ENCODE measurements around the gene SHROOM3. TPM values are rescaled to one million over a fixed set of nuclear protein-coding genes. Genes with fewer than 3 reads are reported as not detected.

SHROOM3 gene
- polyA plus RNA-seq, 3 donors: 31.1 to 35.4 (median 34.9) TPM

DNA sequence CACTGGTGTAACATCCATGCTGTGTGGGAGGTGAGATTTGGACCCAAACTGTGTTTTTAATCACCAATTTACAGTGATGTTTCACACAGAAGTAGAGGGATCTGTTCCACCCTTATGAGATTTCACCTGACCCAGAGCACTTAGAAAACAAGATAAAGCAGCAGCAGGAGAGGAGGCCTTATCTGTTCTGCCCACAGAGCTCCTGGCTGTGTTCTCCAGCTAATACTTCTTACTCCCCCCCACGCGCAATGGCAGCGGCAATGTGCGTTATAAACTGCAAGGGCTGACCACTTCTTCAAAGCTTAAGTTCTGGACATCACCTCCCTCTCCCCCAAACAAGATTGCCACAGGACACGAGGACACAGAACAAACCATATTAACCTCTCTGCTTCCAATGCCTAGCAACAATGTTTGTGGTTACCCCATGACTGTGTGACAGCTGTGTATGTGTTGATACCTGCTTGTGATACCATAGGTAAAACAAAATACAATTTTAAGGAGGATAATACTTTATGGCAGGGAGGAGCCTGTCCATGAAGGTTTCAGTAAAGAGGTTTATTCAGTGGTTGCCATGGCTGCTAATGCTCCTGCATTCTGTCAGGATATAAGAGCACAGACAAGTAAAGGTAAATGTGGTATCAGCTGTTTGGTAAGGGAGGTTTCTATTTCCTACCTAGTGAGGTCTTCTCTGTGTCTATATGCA, 252.9 kb downstream of the SHROOM3 start:
- DNase-seq (ENCODE audit: low read depth in 3 of 3, low spot score in 2 of 3): no peak

GRCh38 chr4:76688619-76689144, 253.7 kb downstream of the SHROOM3 start:
- no peak for DNase-seq (ENCODE audit: low read depth in 3 of 3, low spot score in 2 of 3)

GRCh38 chr4:76689145-76689817, 254.3 kb downstream of the SHROOM3 start:
- no peak for DNase-seq (ENCODE audit: low read depth in 3 of 3, low spot score in 2 of 3)

- DNase-seq (ENCODE audit: low read depth in 3 of 3, low spot score in 2 of 3): no peak
Measured at GRCh38 chr4:76690011-76690905, 255.2 kb downstream of the SHROOM3 start.

DNA sequence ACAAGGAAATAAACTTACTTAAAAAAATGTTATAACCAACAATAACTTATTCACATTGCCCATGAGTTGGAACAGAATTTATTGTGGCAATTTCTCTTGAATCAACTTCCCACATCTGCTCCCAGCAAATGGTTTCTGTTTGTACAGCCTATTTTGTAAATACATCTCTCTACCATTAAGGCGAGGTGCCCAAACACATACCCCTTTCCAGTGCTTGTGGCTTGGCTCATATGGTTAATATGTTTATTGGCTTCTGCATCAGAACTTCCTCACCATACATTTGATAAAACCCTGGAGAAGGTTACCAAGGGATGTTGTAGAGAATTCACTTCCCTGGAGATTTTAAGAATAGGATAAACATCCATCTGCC, 255.9 kb downstream of the SHROOM3 start:
- DNase-seq (ENCODE audit: low read depth in 3 of 3, low spot score in 2 of 3): no peak

- no peak for DNase-seq (ENCODE audit: low read depth in 3 of 3, low spot score in 2 of 3)
Measured at GRCh38 chr4:76691807-76692582, 257.0 kb downstream of the SHROOM3 start.

DNA sequence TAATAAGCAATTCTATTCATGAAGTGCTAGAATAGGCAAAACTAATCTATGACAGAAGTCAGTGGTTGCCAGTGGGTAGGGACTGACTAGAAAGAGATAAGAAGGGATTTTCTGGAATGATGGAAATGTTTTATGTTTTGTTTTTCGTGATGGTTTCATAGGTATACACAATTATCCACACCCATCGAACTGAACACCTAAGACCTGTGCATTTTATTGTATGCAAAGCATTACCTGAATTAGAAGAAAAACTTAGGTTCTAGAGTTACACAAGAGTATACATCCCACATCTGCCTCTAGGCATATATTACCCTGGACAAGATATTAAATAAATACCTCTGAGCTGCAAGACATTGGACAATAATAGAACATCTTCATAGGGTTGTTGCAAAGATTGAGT, 257.7 kb downstream of the SHROOM3 start:
- DNase-seq (ENCODE audit: low read depth in 3 of 3, low spot score in 2 of 3): no peak

DNA sequence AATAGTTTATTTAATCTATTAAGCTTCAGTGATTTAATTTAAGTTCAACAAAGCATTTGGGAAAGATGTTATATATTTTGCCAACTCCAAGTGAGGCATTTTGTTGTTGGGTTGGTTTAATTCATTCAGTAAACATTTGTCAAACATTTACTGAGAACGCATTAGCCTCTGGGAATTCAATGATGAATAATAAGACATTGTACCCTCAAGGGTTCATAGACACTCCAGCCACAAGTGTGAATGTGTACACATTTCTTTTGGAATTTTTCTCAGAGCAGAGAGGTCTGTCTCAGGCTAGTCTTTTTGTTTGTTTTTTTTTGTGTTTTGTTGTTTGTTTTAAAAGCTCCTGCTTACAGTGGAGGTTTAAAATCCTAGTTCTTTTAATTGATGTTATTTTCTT, 259.0 kb downstream of the SHROOM3 start:
- DNase-seq (ENCODE audit: low read depth in 3 of 3, low spot score in 2 of 3): no peak

GRCh38 chr4:76696109-76696508, 261.1 kb downstream of the SHROOM3 start:
- no peak for DNase-seq (ENCODE audit: low read depth in 3 of 3, low spot score in 2 of 3)

DNA sequence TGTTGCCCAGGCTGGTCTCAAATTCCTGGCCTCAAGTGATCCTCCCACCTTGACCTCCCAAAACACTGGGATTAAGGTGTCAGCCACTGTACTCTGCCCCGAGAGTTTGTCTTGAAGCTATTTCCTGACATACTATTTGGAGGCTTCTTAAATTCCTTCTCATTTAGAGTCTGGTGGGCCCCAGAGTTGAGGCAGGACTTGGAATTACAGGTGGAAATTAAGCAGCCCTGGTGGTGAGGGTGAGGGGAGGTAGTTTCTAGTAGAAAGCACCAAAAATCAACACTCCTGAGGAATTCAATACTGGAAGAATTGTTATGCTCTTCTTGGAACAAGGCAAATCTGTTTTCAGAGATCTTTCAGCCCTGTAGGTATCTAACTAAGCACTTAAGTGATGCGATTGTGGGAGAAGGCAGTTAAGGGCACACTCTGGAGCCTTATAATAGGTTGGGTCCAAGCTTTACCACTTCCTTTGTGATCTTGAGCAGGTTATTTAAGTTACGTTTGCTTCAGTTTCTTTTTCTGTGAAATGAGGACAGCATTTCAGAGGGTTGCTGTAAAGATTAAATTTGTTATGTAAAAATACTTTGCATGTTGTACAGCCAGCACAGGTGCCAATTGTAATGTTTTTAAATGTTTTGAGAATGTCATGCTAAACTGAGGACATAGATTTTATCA, 262.2 kb downstream of the SHROOM3 start:
- DNase-seq (ENCODE audit: low read depth in 3 of 3, low spot score in 2 of 3): no peak

GRCh38 chr4:76698141-76698540, 263.1 kb downstream of the SHROOM3 start:
- DNase-seq (ENCODE audit: low read depth in 3 of 3, low spot score in 2 of 3): no peak

DNA sequence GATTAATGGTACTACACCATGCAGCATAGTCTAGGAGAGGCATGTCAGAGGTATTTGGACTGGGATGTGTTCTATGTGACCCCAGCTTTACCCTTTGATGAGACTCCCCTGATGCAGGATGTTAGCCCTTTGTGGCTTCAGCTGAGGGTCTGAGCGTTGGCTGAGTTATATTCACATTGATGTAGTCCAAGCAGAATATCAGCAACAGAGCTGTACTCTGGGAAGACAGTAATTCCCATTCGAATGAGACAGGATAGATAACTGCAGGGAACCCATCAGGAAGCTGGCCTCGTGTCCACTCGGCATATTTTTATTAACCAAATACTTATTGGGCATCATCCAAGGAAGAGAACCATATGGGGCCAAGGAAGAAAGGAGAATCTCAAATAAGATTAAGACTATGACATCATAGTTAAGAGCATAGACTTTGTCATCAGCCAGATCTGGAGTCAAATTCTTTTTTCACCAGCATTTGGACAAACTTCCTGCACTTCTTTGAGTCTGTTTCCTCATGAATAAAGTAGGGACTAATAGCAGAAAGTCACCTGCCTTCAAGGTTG, 264.8 kb downstream of the SHROOM3 start:
- no peak for DNase-seq (ENCODE audit: low read depth in 3 of 3, low spot score in 2 of 3)

DNA sequence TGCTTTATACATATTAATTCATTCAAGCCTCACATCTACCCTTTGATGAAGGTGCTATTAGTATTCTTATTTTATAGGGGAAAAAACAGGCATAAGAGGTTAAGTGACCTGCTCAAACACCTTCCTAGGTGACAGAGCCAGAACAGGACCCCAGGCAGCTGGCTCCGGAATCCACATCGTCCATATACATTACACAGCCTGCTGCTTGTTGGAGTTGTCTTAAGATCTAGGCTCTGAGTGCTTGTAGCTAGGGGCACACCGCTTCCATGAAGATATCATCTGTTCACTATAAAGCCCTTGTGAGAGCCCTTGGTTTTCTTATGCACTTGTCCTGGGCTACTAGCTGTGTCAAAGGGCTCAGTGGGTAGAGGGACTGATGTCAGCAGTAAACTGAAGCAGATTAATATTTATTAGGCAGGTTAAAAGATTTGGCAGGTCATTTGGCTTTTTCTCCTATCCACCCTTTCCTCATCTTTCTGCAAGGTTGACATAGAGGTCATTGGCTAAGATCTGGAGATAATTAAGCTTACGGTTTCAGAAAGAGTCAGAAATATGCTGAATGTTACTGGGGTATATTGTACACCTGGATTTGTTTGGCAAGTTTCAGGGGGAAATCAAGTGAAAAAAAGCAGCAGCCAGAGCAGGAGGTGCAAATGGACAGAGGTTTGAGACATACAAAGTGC, 267.6 kb downstream of the SHROOM3 start:
- no peak for DNase-seq (ENCODE audit: low read depth in 3 of 3, low spot score in 2 of 3)

GRCh38 chr4:76703123-76703490, 268.1 kb downstream of the SHROOM3 start:
- no peak for DNase-seq (ENCODE audit: low read depth in 3 of 3, low spot score in 2 of 3)

DNA sequence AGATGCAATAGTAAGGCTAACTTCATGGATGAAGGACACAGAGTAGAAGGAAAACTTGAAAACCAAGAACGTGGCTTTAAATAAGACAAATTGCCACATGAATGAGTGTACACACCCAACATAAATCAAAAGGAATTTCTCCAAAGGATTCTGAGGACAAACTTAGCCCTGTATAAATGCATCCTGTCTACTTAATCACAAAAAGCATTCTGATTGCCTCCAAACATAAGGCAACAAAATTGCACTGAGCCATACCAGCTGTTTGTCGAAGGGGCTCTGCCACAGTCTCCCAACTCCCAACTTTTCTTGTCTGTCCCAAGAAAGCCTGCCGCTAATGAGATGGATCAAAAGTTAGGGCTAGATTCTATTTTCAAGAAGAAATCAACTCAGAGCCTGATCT, 268.6 kb downstream of the SHROOM3 start:
- no peak for DNase-seq (ENCODE audit: low read depth in 3 of 3, low spot score in 2 of 3)

DNA sequence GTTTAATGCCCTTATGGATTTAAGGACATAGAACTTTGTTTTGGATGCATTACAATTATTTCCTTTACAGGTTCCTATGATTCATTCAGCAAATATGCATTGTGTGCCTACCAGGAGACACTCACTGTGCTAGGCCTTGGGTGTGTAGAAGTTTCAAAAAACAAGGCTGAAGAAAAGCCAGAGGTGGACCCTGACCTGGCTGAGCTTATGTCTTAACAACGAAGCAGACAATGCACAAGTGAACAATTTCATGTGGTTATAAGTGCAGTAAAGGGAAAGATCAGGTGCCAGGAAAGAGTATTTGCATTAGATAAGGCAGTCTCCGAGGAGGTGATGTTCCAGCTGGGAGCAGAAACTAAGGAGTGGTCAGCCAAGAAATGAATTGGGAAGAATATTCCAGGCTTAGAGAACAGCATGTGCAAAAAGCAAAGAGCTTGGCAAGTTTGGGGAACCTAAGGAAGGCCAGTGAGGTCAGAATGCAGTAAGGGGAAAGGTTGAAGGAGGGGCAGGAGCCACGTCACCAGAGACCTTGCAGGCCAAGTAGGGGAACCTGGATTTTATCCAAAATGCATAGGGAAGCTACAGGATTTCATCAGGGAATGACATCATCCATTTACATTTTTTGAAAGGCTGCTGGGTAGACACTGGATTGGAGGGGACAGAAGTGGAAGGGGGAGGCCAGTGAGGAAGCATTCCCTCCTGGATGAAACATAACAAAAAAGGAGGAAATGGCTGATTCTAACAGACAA, 269.3 kb downstream of the SHROOM3 start:
- no peak for DNase-seq (ENCODE audit: low read depth in 3 of 3, low spot score in 2 of 3)

DNA sequence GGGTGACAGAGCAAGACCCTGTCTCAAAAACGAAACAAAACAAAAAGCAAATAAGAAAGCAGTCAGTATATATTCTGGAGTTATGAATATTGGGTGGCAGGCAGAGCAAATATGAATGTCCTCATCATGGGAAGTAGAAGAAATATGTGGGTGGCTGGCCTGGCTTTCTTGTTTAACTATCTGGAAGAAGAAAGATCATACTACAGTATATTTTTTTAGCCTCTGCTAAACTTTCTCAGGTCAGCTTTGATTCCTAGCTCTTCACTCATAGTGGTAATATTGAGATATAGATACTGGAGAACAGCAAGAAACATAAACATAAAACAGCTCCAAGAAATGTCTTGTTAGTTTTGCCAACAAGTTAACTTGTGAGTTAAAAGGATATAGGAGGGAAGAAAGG, 270.4 kb downstream of the SHROOM3 start:
- no peak for DNase-seq (ENCODE audit: low read depth in 3 of 3, low spot score in 2 of 3)

DNA sequence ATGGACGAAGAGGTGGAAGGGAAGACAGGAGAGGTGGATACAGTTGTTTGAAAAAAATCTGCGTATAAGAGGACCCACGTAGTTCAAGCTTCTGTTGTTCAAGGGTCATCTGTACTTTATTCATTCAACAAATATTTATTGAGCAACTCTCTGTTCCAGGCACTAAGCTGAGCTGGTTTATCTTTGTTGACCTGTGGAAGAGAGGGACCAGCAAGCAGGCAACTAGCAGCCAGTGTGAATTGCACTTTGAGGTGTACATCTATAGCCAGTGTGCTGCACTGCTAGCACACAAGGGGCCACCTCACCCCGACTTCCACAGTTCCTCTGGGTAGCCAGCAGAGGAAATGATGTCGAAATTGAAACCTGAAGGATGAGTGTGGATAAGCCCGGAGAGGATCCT, 271.6 kb downstream of the SHROOM3 start:
- DNase-seq (ENCODE audit: low read depth in 3 of 3, low spot score in 2 of 3): no peak

All from right renal cortex interstitium (tissue), 3 donors.